HG03066 (cell line): ENCODE results near the gene STRIP2.
"Not testable (repeated sequence)": the region's sequence is repeated elsewhere in the genome, so short reads cannot be mapped to it uniquely, and the experiment has no call there.

Experiments used
- ATAC-seq: cut with Tn5 transposase; IDR thresholded peaks from one replicate; pipeline ENCODE4 v1.9.1; 2021; ENCODE audit warnings: low read depth; ENCODE audit not compliant: unreplicated experiment

Gene STRIP2

DNA sequence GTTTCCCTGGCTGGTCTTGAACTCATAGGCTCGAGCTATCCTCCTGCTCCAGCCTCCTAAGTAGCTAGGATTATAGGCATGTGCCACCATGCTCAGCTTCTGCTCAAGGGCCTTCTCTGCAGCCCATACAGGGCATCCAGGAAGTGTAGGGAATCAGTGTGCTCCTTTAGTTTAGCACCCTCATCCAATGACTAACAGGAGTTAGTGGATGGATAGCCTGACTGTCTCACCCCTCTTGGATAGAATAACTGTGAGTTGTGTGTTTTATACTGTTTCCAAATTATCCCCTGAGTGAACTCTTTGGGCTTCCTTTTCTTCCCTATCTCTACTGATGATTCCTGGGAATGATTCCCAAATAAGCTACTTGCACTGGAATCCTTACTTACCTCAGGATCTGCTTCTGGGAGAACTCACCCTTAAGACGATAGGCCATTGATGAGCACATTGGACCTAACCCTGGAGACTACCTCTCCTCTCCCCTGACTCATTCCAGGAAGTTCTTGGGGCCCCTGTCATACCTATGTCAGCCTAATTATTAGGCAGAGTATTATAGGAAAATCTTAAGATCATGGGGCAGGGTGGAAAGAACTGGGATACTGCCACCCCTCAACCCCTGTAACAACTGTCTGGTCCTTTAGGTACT lies 18.5 kb downstream of the STRIP2 start:
- no peak for ATAC-seq

DNA sequence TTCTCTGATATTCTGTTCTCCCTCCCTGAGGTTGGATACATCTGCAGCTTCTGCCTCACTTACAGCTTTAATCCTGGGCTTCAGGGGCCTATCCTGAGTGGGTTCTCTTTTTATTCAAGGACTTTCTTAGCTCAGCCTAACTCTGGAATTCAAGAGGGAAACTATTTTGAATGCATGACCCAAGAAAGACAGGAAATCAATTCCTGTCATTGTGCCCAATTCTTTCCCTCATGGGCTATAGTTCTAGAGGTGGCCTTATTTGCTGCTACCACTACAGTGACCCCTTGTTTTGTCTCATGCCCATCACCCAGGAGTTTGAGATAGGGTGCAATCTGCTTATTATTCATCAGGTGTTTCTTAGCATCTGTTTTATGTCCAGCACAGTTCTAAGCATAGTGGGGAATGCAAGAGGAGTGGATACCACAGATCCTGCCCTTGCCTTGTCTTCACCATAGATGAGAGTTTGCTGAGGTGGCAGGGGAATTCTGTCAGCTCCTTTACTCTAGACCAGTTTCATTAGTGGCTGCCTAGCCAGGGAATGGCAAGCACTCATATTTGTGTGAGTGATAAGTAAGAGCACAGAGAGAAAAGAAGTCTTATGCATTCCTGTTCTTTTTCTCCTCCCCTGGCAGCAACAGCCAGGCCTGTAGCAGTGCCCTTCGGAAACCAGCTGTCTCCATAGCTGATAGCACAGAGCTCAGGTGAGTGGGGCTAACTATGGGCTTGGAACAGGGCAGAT lies 19.4 kb downstream of the STRIP2 start:
- ATAC-seq = no peak

DNA sequence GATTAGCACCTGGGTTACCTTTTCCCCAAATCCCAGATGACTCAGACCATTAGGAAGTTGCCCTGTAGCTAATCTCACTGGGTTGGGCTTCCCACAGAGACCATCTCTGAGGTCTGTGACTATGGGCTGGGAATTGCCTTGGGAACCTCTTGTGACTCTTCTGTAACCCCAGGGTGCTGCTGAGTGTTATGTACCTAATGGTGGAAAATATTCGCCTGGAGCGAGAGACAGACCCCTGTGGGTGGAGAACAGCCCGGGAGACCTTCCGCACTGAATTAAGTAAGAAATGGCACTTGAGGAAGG lies 20.0 kb downstream of the STRIP2 start:
- no peak for ATAC-seq

DNA sequence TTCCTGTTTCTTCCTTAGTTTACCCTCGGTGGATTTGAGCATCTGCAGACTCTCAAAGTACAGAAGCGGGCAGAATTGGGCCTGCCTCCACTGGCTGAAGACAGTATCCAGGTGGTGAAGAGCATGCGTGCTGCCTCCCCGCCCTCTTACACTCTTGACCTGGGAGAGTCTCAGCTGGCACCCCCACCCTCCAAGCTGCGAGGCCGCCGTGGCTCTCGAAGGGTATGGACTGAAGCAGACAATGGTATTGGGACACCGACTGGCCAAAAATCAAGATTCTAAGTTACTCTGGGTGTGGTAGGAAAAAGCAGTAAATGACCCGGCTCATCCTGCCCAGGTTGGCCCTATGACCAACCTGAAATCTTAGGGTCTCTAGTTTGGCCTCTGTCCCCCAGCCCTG lies 22.2 kb downstream of the STRIP2 start:
- ATAC-seq = no peak

DNA sequence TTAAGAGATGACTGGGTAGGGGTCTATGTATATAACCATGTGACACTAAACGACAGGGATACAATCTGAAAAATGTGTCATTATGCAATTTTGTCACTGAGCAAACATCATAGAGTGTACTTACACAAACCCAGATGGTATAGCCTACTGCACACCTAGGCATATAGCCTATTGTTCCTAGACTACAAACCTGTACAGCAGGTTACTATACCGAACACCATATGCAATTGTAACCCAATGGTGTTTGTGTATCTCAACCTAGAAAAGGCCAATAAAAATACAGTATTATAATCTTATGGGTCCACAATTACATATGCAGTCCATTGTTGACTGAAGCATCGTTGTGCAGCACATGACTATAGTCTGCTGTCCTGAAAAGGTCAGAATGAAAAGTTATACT lies 22.9 kb downstream of the STRIP2 start:
- ATAC-seq = no peak

DNA sequence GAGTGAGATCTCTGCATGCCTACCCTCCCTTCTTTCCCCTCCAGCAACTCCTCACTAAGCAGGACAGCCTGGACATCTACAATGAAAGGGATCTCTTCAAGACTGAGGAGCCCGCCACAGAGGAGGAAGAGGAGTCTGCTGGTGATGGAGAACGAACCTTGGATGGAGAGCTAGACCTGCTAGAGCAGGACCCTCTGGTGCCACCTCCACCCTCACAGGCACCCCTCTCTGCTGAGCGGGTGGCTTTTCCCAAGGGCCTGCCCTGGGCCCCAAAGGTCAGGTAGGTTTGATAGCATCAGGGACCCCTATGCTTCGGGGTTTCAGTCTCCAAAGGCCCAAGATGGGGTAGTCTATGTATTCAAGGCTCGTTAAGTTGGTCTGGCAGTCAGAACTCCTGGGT lies 23.9 kb downstream of the STRIP2 start:
- ATAC-seq = no peak

DNA sequence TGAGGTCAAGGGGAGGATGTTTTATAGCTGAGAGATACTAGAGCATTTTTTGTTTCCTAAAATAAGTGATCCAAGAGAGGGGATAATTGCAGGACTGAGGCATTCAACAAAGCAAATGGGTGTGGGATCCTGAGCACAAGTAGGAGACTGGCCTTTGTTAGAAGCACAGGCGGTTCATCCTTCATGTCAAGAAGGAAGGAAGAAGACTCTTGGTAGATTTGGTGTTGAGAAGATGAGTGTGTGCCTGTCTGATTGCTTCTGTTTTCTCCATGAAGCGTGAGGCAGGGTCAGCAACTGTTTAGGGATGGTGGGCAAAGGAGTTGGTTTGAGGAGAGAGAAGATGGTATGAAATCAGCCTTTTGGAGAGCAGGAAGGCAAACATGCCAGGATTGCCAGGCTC lies 27.6 kb downstream of the STRIP2 start:
- no peak for ATAC-seq

DNA sequence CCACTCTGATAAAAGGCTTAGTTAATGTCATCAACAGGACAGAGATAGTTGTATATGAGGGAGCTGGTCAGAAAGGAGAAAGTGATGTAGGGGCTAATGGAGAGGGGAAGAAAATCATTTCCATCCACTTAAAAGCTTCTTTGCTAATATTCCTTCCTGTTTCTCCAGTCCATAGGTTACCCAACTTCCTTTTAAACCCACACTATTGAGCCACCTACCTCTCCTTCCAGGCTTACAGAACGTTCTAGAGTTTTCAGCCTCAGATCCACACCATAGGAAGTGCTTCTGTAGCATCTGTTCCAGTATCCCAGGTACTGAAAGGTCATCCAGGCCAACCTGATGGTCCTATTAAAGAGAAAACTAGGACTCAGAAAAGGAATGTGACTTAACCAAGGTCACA lies 28.2 kb downstream of the STRIP2 start:
- no peak for ATAC-seq

DNA sequence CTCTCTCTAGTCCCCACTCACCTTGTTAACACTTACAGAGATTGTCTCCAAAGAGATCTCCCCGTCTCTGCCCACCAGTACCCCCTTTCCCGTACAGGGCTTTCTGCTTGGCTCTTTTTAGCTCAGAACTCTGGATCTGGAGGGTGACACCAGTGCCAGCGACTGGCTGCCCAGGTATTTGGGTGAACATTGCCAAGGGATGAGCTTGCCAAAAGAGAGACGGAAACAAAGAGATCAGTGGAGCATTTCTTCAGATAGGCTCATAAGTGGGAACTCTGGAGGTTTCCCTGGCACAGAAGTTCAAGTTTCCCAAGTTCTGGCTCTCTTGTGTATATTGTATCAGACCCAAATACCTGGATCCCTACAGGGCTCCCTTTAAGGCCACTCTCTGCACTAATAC lies 30.0 kb downstream of the STRIP2 start:
- no peak for ATAC-seq

DNA sequence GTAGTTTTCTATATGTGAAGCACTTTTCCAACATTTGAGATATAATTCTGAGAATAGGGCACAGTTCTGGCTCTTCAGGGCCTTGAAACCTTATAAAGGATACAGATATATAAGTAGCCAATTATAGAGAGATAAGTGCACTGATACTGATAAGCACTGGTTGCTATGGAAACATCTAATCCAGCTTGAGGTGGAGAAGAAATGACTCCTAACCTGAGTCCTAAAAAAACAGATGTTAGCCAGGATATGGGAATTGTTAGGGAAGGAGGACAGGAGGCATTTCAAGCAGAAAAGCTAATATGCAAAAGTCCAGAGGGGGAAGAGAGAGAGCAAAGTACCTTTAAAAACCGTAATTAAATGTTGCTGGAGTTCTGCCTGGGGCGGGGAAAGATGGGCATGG lies 30.8 kb downstream of the STRIP2 start:
- no peak for ATAC-seq

DNA sequence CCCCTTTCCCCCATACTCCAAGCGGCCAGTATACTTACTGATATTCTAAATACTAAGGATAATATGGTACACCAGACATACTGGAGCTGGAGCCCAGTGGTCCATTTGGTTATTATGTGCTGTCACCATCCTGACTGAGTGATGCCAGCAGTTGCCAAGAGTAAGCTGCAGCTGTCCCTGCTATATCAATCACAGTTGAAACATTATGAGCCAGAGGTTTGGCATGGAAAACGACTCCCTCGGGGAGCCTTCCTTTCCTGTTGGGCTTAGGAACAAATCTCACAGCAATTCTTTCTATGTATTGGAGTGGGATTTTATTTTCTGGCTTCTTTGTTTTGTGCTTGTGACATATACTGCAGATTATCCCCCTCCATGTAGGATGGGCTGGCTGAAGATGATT lies 32.6 kb downstream of the STRIP2 start:
- ATAC-seq = no peak

DNA sequence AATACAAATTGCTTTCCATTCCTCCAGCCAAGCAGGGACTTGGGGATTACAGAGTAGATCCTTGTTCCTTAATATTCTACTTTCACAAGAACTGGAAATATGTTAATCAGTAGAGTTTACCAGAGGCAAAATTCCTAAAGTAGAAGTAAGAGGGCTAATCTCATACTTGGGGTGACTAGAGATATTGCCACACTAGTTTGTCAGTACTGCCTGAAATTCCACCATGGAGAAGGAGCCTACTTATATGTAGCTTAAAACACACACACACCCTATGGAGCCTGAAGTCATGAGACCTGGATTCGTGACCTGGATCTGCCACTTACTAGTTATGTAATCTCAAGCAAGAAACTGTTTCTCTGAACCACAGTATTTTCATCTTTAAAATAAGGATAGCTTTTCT lies 33.9 kb downstream of the STRIP2 start:
- no peak for ATAC-seq

DNA sequence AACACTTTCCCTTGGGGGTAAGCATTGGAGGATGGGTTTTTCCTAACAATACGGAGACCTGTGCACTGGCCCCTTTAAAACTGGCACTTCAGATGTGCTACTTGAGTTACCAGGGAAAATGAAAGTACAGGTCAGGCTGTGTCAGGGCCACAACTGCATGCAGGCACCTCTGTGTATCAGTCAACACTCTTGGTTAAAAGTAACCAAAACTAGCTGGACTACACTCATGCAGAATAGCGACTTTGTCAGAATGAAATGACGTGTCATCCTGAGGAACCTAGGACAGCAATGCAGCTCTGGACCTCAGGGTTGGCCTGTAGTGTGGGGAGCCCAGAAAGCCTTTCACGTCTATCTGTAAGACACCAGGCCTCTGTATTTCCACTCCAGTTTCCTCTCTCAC lies 34.3 kb downstream of the STRIP2 start:
- no peak for ATAC-seq

DNA sequence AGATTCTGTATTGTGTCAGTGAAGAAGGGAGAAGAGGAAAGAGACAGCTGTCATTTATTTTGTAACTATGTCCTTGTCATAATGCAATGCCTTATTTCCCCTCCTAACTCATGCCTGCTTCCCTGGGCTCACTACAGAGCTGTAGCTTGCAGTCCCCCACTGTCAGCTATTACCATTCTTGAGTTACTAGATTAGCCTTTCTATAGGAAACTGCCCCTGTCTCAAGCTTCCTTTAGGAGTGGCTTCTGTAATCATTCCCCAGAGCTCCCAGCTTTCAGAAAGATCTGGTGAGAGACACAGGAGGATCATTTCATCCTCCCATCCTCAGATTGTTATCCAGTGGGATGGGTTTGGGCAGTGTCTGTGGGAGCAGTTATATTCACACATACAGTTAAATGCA lies 35.7 kb downstream of the STRIP2 start:
- ATAC-seq = no peak

DNA sequence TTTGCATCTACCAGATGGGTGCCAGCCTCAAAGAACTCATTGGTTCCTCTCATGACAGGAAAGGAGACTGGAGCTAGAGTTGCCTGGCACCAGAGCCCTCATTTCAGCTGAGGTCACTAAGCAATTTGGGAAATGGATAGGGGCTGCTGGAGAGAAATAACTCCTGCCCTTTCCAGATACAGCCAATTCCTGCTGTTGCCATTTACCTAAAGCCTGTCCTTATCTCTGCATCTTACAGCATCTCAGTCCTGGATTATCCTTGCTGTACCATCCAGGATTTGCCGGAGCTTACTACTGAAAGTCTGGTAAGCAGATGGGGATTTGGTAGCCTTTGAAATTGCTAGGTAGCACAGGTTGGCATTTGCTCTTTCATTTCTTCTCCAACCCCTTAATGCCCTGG lies 36.2 kb downstream of the STRIP2 start:
- no peak for ATAC-seq

DNA sequence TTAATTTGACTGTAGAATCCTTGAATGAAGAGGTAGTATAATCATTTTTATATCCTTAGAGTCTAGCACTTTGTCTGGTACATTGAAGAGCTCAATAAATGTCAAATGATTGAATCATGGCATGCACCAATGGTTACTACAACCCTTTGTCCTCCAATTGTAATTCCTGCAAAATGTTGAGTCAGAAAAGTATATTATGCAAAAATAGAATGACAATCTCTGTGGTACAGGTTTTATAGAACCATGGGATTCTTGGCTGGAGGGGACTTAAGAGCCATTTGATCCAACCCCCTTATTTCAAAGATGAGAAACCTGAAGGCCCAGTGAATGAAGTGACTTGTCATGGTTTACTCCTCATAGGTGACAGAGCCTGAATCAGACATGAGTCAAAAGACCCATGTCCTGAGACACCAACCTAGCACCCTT lies 37.2 kb downstream of the STRIP2 start:
- ATAC-seq = no peak

DNA sequence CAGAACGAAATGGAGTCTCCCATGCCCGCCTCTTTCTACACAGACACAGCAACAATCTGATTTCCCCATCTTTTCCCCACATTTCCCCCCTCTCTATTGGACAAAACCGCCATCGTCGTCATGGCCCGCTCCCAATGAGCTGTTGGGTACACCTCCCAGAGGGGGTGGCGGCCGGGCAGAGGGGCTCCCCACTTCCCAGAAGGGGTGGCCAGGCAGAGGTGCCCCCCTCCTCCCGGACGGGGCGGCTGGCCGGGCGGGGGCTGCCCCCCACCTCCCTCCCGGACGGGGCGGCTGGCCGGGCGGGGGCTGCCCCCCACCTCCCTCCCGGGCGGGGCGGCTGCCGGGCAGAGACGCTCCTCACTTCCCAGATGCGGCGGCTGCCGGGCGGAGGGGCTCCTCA lies 41.7 kb downstream of the STRIP2 start:
- not testable (repeated sequence) for ATAC-seq

DNA sequence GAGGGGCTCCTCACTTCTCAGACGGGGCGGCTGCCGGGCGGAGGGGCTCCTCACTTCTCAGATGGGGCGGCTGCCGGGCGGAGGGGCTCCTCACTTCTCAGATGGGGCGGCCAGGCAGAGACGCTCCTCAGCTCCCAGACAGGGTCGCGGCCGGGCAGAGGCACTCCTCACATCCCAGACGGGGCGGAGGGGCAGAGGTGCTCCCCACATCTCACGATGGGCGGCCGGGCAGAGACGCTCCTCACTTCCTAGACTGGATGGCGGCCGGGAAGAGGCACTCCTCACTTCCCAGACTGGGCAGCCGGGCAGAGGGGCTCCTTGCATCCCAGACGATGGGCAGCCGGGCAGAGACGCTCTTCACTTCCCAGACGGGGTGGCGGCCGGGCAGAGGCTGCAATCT lies 42.2 kb downstream of the STRIP2 start:
- not testable (repeated sequence) for ATAC-seq

DNA sequence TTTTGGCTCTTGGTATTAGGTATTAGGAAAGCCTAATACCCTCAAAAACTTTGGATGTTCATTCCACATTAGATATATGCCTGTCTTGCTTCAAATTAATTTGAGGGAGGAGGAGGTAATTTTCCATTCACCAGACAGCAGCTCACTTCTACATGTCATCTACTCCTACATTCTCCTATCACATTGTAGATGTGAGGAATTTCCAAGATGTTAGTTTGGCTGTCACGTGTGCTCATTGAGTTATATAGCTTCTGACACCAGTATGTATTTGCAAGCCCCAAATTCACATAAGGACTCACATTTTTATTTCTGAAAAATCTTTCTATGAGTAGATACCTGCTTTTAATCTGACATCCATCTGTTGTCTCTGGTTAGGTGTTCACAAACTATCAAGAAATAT lies 45.6 kb downstream of the STRIP2 start:
- ATAC-seq = no peak

DNA sequence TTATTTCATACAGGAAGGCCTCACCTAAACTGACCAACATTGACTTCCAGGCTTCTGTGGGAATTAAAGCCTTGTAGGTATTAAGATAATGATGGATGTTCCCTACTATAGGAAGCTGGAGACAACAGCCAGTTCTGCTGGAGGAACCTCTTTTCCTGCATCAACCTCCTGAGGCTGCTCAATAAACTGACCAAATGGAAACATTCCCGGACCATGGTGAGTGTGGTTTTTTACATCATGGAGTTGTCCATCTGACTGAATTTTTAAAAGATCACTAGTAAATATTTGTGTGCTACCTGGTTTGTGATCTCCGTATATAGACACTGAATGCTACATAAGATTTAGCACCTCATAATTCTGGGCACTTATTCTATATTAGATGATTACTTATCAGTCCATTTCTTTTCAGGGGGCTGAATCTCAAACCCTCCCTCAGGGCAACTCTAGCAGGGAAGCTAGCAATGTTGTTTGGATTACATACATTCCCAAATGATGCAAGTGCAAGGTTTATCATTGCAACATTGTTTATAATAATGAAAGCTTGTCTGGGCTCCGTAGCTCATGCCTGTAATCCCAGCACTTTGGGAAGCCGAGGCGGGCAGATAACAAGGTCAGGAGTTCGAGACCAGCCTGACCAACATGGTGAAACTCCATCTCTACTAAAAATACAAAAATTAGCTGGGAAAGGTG lies 46.6 kb downstream of the STRIP2 start:
- no peak for ATAC-seq

DNA sequence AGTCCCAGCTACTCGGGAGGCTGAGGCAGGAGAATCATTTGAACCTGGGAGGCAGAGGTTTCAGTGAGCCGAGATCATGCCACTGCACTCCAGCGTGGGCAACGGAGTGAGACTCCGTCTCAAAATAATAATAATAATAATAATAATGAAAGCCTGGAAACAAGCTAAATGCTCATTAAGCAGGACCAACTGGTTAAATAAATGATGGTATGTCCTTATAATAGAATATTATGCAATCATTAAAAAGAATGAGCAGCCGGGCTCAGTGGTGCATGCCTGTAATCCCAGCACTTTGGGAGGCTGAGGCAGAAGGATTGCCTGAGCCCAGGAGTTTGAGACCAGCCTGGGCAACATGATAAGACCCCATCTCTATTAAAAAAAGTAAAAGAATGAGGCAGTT lies 47.1 kb downstream of the STRIP2 start:
- ATAC-seq = not testable (repeated sequence)

DNA sequence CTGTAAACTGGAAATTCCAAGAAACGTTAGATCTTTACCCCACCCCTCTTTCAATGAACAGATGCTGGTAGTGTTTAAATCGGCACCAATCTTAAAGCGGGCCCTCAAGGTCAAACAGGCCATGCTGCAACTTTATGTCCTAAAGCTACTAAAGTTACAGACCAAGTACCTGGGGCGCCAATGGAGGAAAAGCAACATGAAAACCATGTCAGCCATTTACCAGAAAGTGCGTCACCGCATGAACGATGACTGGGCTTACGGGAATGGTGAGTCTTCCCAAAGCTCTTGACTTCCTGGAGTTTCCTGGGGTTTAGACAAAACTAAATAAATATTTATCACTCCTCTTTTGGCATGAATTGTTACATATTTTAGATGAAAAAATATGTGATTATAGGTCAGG lies 48.5 kb downstream of the STRIP2 start:
- ATAC-seq = no peak
